RWPE1 (cell line): ENCODE results near the gene LRRC72.

Experiments
- CTCF ChIA-PET: fragments of 350-600 bp; sonication (Branson Sonifier 250); formaldehyde crosslinking; extraction: SDS; loops from one replicate; lab custom pipeline; 2021; lab: Yijun Ruan, JAX
- POLR2A ChIA-PET: fragments of 400-600 bp; formaldehyde crosslinking; extraction: SDS; loops from one replicate; lab custom pipeline; 2020; ENCODE audit warnings: antibody characterized with exemption; ENCODE audit not compliant: low non-redundant PET; lab: Yijun Ruan, JAX
- DNase-seq: peaks from one replicate; pipeline ENCODE4 v3.0.0; 2012; ENCODE audit warnings: low spot score
- H3K27ac ChIP-seq: fragments of 450-650 bp; 2 replicates; pipeline ENCODE4 v1.5.1; 2017
- CTCF ChIP-seq: fragments of 450-650 bp; conservative IDR thresholded peaks from 2 replicates; pipeline ENCODE4 v1.5.1; 2017; ENCODE audit warnings: low read depth, mild to moderate bottlenecking

Gene LRRC72

GRCh38 chr7:16564023-16564380 is 37.4 kb downstream of the LRRC72 start:
- TF ChIP-seq CTCF, result no peak
- H3K27ac ChIP-seq, result no peak overlapping the region
- ChIA-PET POLR2A (no interaction called here), CTCF (interaction anchor here (0.7 to 1.4 kb wide), 3 partner anchors 29 to 454 kb away, joined by 3 to 4 read pairs (median 3); no protein-coding TSS in a partner anchor)
- no peak for DNase-seq

- POLR2A ChIA-PET, result no interaction called here
- peak; percentile 75 for DNase-seq
- CTCF ChIA-PET, result interaction anchor here (0.6 to 1.5 kb wide), 15 partner anchors 11 to 900 kb away, joined by 3 to 15 read pairs (median 3); no protein-coding TSS in a partner anchor
- peak; percentile 88 for TF ChIP-seq CTCF
- no peak overlapping the region for H3K27ac ChIP-seq
Observed at GRCh38 chr7:16564909-16565426, 38.3 kb downstream of the LRRC72 start.

GRCh38 chr7:16571941-16572340 is 45.3 kb downstream of the LRRC72 start:
- no peak for DNase-seq
- no peak for TF ChIP-seq CTCF
- CTCF ChIA-PET, result no interaction called here
- H3K27ac ChIP-seq, result no peak overlapping the region
- POLR2A ChIA-PET, result no interaction called here

GRCh38 chr7:16579216-16579615 is 52.6 kb downstream of the LRRC72 start:
- ChIA-PET POLR2A (no interaction called here), CTCF (no interaction called here)
- no peak for TF ChIP-seq CTCF
- H3K27ac ChIP-seq, result no peak overlapping the region
- no peak for DNase-seq

- H3K27ac ChIP-seq, result no peak overlapping the region
- no peak for TF ChIP-seq CTCF
- ChIA-PET CTCF (no interaction called here), POLR2A (no interaction called here)
- DNase-seq, result no peak
Observed at GRCh38 chr7:16581286-16581685, 54.7 kb downstream of the LRRC72 start.

- ChIA-PET CTCF (interaction anchor here (0.6 kb wide), 1 partner anchor 46 kb away, joined by 3 read pairs; no protein-coding TSS in a partner anchor), POLR2A (no interaction called here)
- no peak for TF ChIP-seq CTCF
- no peak overlapping the region for H3K27ac ChIP-seq
- no peak for DNase-seq
Observed at GRCh38 chr7:16583834-16584233, 57.2 kb downstream of the LRRC72 start.
